NCI-H1694 treated with DMSO at 0.1 percent for 48 hours (cell line): ENCODE results near the gene VPS4A.

Experiments used
- DNase-seq: peaks from one replicate; lab custom pipeline; 2025; lab: John Stamatoyannopoulos, UW

The VPS4A gene

DNA sequence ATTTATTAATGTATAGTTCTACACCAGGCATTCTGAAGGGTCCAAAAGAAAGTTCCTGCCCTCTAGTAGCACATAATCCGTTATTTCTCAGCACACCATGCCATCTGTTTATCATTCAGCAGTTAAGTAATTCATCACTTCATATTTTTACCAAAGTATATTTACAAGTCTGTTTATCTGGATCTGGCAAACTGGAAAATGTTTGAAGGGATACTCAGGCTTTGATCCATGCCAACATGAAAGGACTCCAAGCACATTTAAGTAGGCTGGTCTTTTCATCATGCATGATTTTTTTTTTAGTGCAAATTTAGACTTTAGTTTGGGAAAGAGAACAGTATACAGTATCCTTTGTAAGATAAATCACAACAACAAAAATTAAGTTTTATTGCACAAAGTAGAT, 4.1 kb upstream of the VPS4A start:
- DNase-seq: no peak

DNA sequence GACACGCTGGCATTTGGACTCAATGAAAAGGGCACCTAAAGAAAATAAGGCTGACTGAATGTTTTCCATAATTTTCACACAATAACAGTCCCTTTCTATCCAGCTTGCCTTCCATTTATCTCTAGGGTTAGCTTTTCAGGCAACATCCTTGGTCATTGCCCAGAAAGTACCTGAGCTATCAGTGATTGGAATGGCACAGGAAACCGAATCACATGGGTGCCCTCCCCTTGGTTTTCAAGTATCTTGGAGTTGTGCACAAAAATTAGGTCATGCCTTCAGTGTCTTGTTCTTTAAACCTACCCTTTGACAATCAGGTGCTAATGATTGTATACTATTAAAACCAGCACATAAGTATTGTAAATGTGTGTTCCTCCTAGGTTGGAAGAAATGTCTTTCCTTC, 3.3 kb upstream of the VPS4A start:
- no peak for DNase-seq

DNA sequence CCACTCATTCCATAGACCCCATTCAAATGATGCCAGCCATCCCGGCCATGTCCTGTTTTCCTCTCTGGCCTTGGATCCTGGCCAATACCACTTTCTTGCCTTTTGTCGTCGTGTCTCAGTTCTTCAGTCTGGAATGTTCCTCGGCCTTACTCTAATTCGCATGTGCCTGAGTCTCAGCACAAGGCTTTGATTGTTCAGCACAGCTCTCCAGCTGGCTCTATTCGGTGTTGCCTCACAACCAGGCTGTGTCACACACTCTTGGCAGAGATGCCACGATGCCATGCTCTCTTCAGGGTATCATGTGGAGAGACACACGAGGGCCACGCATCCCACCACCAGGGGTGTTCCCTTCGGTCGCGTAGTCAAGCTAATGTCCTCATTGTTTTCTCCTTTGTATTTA, 1.8 kb upstream of the VPS4A start:
- no peak for DNase-seq

DNA sequence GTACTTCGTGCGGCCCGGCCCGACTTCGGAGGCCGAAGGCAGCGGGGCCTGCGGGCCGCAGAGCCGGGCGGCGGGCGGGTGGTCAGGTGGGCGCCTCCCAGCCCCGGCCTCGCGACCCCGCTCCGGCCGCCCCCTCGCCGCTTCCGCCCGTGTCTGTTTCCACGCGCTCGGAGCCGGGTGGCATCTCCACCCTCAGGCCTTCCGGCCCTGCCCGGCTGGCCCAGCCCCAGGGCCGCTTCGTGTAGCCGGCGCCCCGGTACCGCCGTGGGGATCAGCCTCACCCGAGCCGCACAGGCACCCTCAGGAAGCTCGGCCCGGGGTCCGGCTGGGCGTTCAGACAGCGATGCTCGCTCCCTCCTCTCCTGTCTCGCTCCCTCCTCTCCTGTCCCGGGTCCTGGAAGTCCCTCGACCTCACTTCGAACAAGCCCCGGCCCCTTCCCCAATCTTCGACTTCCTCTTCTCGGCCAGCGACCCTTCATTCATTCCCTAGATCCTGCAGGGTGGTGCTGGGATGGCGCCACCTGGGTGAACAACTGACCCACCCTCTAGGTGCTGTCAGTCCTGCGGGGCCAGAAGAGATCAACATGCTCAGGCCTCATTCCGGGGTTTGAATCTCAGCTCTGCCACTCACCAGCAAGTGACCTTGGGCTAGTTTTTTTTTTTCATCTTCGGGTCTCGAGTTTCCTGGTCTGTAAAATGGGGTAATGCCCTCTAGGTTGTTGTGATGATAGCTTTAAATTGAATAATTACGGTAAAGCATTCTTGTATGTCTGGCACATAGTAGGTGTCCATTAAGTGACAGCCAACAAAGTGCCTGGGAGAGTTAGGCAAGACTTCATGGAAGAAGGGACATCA, 610 bp downstream of the VPS4A start:
- DNase-seq: no peak

DNA sequence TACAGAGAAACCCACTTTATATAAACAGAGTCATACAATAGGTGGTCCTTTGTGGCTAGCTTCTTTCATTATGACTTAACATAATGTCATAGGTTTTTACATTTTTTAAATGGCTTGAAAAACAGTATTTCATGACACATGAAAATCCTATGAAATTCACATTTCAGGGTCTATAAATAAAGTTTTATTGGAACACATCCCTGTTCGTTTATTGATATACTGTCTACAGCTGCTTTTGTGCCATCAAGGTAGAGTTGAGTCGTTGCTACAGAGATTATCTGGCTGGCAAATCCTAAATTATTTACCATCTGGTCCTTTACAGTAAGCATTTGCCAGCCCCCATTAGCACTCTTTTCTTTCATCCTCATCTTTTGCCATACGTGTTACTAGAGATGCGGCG, 2.3 kb downstream of the VPS4A start:
- DNase-seq: peak; percentile 3

DNA sequence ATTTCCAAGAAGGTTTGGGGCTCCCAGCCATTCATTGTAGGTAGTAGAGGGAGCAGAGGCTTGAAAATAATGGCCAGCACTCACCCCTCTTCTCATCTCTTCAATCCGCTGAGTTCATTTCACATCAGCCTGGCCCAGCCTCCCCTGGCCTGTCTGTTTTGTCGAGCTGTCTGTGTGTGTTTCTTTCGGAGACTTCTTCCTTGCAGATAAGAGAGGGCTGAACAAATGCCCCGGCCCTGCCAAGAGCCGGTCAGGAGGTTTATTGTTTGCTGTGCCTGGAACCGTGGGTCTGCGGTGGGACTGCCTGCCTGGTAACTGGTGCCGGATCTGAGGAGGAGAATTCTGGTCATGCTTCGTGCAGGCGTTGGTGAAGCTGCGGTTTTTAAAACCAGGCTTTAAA, 3.4 kb downstream of the VPS4A start:
- DNase-seq: no peak

DNA sequence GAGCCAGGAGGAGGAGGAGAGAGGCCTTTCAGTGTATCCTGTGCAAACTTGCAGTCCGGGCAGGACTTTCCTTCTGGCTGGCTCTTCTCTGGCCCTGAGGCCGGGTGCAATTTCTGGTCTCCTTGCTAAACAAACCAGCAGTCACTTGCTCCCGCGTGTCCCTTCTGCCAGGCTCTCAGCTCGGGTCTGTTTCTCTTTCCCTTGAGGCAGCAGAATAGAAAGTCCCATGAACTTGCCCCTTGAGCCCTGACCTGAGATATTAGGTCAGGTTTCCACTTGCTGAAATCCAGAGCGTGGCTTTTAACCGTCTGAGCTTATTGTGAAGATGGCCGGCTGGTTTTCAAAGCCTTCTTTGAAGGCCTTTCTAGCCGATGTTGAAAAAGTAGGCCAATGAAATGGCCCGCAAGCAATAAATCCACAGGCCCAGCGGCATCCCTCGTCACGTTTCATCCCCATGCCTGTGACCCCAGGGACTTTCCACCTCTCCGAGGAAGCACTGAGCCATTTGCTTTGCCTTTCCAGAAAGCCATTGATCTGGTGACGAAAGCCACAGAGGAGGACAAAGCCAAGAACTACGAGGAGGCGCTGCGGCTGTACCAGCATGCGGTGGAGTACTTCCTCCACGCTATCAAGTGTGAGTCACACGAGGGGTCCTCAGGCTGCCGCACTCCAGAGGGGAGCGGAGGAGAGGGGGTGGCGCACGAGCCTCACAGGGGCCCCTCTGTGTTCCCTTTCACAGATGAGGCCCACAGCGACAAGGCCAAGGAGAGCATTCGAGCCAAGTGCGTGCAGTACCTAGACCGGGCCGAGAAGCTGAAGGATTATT, 4.5 kb downstream of the VPS4A start:
- DNase-seq: no peak

DNA sequence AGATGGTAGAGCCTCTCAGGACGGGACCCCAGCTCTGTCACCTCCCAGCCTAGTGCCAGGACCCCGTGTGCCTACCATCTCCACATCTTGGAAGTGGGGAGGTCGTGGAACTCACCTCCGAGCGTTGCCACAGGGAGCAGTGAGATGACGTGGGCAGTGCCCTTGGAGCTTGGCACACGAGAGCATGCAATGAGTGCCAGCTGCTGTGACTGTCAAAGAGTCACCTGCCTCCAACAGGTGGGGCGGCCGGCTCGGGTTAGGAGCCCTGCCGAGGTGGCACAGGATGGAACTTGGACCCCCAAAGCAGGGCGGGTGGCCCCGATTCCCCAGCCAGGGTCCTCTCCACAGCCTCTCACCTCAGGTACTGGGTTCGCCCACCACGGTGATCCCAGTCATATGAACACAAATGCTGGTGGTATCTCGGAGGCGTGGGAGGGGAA, 5.5 kb downstream of the VPS4A start:
- no peak for DNase-seq

DNA sequence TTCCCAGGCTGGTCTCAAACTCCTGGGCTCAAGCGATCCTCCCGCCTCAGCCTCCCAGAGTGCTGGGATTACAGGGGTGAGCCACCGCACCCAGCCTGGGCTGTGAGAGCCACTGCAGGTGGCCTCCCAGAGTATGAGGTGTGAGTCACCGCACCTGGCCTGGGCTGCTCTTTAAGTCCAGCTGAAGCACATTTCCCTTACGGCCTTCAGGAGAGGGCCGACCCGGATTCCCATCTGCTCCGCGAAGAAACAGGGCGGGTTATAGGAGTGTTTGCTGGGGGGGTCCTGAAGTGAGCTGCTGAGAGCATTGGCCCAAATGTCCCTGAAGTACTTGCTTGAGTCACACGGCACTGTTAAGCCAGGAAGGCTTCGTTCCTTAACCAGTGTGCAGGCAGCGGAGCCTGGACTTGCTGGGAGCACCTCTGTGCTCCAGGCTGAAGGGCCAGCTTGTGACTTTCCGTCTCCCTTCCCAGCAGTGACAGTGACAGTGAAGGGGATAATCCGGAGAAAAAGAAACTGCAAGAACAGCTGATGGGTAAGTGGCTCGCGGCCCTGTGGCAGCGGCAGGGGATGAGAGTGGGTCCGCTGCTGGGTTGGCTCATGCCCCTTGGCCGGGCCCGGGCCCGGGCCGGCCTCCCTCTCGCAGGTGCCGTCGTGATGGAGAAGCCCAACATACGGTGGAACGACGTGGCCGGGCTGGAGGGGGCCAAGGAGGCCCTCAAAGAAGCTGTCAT, 7.2 kb downstream of the VPS4A start:
- no peak for DNase-seq

DNA sequence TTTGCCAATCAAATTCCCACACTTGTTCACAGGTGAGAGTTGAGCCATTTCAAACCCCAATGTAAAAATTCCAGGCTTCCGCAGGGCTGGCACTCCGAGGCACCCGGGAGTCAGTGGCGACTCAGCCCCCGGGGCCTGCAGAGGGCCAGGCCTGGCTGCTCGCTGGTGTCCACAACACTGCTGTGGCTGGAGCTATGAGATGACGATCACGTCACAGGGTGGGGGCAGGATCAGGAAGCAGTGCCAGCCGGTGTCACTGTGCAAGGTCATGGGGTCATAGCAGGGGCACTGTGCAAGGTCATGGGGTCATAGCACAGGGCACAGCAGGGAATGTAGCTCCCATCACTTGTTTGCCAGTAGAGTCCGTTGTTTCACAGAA, 7.8 kb downstream of the VPS4A start:
- DNase-seq: no peak

DNA sequence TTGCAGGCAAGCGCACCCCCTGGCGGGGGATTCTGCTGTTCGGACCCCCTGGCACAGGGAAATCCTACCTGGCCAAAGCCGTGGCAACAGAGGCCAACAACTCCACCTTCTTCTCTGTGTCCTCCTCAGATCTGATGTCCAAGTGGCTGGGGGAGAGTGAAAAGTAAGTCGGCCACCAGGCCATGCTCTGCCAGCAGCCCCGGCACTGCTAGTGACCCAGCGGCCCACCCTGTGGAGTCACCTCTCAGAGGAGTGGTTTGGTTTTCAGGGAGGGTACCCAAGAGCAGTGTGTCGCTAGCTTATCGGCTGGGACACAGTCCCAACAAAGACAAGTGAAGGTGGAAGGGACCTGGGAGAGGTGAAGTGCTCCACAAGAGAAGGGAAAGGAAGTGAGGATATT, 8.2 kb downstream of the VPS4A start:
- no peak for DNase-seq

DNA sequence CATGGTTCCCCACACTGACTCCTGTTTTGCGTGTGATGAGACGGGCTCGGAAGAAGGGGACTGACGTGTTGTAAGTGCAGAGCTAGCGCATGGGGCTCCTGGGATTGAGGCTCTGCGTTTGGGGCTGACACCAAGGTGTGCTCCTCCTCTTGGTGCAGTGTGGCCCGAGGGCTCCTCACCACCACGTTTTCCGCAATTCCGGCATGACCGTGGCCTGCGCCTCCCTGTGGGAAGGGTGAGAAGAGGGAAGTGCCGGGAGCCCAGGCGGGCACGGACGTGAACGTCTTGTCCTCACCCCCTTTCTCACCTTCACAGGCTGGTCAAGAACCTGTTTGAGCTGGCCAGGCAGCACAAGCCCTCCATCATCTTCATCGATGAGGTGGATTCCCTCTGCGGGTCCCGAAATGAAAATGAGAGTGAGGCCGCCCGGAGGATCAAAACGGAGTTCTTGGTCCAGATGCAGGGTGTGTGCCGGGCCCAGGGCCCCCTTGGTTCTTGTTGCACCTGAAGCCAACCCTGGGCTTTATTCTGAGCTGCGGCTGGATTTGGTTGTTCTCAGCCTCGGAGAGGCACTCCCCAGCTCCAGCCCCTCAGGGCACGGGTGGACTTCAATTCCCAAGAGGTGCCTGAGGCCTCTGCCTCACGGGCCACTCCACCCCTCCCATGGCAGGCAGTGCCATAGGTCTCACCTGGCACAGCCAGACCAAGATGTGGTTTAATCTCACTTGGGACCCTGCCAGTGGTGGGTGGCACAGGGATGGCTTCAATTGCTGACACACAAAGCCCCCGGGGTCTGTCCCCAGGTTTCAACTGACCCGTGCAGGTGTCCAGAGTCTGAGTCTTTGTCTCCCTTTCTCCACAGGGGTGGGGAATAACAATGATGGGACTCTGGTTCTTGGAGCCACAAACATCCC, 8.9 kb downstream of the VPS4A start:
- DNase-seq: no peak

DNA sequence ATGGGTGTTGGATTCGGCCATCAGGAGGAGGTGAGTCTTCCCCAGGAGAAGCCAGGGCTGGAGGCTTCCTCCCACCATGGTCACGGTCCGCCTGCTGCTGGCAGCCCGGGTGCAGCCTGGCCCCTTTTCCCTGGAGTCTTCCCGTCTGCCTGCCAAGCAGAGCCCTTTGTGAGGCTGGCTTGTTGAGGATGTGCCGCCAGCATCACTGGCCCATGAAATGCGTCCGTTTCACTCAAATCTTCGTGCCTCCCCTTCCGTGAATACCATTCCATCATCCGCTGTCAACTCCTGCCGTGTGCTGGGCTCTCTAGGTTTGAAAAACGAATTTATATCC, 9.6 kb downstream of the VPS4A start:
- DNase-seq: no peak

DNA sequence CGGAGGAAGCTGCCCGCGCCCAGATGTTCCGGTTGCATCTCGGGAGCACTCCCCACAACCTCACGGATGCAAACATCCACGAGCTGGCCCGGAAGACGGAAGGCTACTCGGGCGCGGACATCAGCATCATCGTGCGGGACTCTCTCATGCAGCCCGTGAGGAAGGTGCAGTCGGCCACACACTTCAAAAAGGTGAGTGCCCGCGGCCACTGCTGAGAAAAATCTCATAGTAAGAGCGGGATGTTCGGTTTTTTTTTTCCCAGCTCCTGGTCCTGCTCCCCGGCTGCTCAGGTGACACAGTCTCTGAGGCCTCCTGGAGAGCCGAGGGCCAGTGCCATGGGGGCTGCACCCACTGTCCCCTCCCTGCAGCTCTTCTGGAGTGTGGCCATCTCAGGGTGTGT, 9.9 kb downstream of the VPS4A start:
- no peak for DNase-seq

DNA sequence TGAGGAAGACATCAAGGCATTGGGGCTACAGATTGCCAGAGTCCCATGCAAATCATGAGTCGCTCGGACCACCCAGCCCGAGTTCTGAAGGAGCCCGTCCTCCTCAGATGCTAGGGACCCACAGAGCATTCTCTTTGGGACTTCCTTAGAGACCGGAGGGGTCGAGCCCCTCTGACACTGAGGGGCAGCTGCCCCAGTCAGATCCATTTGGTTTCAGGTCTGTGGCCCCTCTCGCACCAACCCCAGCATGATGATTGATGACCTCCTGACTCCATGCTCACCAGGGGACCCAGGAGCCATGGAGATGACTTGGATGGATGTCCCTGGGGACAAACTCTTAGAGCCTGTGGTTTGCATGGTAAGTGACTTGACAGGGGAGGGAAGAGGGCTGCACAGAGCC, 11.2 kb downstream of the VPS4A start:
- no peak for DNase-seq

DNA sequence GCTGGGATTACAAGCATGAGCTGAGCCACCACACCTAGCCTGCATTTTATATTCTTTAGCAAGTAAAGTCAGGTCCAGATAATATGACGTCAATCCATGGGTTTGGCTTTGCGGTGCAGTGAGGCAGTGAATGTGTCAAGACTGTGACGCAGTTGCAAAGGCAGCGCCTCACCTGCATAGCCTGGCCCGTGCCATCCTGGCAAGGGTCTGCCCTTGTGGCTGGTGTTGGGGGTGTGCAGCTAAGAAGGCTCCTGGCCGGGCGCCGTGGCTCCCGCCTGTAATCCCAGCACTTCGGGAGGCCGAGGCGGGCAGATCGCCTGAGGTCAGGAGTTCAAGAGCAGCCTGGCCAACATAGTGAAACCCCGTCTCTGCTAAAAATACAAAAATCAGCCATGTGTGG, 12.3 kb downstream of the VPS4A start:
- no peak for DNase-seq

DNA sequence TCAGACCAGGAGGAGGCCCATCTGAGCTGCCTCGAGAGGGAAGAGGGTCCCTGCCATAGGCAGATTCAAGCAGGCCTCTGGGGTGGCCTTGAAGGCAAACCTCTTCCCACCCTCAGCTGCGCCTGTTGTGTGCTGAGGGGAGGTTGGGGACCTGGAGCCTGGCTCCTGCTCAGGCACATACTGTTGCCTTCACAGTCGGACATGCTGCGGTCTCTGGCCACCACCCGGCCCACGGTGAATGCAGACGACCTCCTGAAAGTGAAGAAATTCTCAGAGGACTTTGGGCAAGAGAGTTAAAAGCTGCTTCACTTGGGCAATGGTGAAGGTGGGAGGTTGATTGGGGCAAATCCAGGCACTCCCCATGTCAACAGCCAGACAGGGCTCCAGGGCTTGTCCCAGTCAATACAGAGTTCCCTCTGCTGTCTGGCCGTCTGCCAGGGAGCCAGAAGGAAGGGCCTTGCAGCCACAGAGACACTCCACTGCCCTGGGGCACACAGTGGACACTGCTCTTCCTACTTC, 12.9 kb downstream of the VPS4A start:
- DNase-seq: peak; percentile 3

DNA sequence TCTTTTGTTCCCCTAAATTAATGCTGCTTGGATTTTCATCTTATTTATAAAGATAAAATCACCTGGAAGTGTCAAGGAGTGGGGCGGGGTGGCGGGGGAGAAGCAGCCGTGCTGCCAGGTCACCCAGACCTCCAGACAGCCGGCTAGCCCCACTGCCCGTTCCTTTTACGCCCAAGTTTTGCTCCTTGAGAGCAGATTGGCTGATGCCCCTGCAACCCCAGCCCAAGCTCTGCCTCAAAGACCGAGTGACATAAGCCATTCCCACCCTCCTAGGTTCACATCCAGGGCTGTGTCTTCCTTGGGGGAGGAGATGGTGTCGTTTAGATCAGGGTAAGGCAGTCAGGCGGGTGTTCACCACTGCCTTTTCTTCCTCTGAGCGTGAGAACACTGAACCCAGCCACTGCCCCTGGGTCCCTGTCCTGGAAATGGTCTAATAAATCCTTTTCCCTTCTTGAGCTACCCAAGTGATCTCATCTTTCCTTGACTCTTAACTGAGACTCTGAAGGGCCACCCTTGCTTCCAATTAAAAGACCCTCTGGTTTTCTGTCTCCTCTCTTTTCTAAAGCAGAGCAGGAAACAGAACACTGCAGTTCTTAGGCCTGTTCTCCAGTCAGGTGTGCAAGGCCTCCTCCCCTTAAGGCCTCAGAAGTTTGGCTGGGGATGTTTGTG, 13.6 kb downstream of the VPS4A start:
- no peak for DNase-seq

DNA sequence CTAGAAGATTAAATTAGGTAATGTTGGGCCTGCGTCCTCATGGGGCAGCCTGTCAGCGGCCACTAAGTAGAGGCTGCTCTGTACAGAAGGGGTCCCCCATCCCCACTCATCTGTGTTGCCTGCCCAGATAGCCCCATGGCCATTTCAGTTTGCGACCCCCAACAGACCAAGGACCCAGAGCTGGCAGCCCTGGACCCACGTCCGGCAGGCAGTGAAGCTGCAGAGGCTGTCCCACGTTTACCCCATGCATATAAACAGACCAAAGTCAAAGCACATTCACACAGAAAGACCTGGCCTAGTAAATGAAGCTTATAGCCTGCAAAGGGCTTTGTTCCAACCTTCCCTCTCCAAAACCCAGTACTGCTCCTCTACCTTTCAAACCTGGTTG, 14.6 kb downstream of the VPS4A start:
- DNase-seq: no peak

DNA sequence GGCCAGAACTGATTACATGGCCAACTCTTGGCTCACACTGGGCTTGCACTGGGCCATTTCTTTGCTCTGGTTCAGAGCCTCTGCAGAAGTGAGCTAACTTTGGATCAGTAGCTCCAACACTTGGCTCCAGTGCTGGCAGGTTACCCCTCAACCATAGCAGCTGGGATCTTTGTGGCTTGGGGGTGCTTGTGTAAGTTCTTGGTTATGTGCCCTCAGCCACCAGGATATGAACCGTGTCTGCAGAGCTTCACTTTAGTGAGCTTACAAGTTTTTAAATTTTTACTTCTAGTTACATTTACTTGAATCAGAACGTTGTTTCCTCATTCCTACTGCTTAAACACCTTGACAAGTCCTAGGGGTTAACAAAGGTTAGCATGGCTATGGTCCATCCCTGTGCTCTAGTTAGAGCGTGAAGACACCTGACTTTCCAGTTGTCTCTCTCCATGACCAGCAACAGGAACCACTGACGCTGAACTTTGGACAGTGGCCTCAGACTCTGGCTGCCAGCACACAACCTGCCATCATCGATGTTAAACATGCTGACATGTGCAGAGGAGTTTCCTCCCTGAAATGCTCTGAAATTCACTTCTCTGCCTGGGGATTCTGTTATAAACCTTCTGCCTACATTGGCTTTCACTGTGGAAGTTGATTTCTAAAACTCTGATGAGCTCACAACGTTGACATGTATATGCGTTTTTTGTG, 15.2 kb downstream of the VPS4A start:
- no peak for DNase-seq
